GF-D8 (cell line): ENCODE data around the gene IL10RB.

ENCODE experiments used
- DNase-seq: peaks from one replicate; lab custom pipeline; 2025; lab: John Stamatoyannopoulos, UW

The IL10RB gene

DNA sequence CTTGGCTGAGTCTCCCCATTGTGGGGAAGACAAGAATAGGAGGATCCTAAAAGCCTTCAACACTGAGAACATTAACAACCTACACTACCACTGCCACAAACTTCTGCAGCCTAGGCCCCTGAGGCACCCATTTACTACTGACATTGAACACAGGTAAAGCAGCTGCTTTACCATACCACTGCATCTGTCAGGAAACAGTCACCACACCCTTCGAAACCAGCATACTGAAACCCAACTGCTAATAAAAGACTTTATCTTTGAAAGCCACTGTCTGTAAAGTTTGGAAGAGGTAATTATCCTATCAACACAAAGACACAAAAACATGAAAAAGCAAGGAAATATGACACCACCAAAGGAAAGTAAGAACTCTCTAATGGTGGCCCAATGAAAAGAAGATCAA, 66.0 kb downstream of the IL10RB start:
- no peak for DNase-seq

DNA sequence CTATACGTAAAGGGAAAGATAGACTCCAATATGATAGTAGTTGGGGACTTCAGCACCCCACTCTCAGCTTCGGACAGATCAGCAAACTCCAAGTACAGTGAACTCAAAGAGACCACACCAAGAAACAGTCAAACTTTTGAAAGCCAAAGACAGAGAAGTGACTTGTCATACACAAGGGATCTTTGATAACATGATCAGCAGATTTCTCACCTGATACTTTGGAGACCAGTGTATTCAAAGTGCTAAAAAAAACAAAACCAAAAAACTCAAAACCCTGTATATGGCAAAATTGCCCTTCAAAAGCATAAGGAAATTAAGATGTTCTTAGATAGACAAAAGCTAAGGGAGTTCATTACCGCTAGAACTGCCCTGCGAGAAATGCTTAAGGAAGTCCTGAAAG, 68.0 kb downstream of the IL10RB start:
- no peak for DNase-seq

DNA sequence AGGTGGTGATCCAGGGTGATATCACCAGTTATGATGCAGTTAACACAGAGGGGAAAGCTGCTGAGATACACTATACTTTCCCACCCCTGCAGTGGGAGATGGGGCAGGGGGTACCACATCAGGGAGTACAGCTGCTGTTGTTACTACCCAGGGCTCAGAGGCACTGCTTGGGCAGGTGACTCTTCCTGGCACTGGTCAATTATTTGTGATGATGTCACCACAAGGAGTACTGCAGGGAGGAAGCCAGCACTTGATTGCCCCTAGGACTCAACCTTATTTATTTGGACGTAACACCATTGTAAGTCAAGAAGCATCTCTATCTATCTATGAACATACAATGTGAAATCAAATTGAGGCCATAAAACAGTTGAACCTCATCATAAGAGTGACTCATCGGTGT, 68.7 kb downstream of the IL10RB start:
- no peak for DNase-seq

DNA sequence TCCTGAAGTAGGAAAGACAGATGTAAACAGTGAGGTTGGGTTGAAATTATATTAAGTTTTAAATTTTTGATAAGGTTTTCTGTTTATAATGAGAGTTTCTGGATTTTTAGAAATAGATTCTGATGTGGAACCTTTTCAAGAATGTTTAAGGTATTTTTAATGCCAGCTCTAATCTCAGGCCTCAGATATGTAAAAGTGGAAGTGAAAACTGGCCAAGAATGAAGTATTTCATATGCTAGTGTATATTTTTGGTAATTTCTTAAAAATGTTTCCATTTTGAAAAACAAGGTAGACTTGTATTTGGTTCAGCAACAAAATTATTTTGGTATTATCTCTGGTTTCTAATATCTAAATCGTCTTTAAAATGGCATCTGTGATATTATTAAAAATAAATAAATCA, 73.0 kb downstream of the IL10RB start:
- DNase-seq, result no peak

DNA sequence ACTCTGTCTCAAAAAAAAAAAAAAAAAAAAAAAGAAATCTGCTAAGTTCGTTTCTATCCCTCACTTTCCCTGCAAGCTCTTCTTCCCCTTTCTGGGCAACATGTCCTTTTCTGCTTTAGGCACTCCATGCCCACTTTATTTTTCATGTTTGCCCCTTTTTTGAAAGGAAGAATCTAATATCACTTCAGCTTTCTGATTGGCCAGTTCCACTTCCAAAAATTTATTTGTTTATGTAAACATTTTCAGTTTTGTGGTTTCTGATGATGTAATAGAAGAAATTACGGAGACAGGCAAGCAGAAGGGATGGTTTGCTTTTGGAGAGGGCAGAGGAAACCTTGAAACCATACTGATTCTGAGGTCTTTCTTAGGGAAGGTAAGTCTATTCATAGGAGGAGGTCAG, 73.8 kb downstream of the IL10RB start:
- no peak for DNase-seq

DNA sequence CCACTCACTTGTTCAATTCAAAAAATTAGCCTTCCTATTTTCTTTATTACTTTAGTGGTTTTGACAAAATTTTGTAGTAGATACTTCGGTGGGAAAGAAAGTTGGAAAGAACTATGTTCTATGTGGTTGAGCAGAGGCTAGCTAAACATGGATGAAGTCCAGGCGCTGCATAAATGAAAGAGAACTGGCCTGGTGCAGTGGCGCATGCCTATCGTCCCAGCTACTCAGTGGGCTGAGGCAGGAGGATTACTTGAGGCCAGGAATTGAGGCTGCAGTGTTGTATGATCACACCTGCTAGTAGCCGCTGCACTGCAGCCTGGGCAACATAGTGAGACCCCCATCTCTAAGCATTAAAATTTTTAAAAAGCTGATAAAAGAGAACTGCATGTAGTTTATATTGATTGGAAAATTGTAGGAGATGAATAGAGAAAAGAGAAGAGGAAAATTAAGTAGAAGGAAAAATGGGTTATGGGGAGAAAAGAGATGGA, 79.6 kb downstream of the IL10RB start:
- no peak for DNase-seq
